Neural cell (in vitro differentiated cells): Measurements from ENCODE around the gene HDAC10.

Experiments used
- EP300 ChIP-seq: fragments of 450-650 bp; conservative IDR thresholded peaks from 2 replicates; pipeline ENCODE4 v1.6.1; 2014; ENCODE audit warnings: antibody characterized with exemption, mild to moderate bottlenecking, moderate library complexity; ENCODE audit not compliant: poor library complexity, severe bottlenecking
- EZH2 ChIP-seq: fragments of 200-600, 300-800 bp; shearing (Covaris generic), sonication (generic); IDR thresholded peaks from 2 replicates; pipeline ENCODE4 v1.6.1; 2014; ENCODE audit warnings: antibody characterized with exemption, low read length, borderline replicate concordance, mild to moderate bottlenecking; ENCODE audit not compliant: insufficient read depth, poor library complexity, severe bottlenecking
- POLR2AphosphoS5 ChIP-seq: IDR thresholded peaks from 2 replicates; pipeline ENCODE4 v1.6.1; 2012
- SMC3 ChIP-seq: fragments of 450-650 bp; conservative IDR thresholded peaks from 2 replicates; pipeline ENCODE4 v1.6.1; 2014; ENCODE audit warnings: antibody characterized with exemption, mild to moderate bottlenecking, moderate library complexity; ENCODE audit not compliant: poor library complexity
- TAF1 ChIP-seq: IDR thresholded peaks from 2 replicates; pipeline ENCODE4 v1.6.1; 2012; ENCODE audit warnings: low read depth
- TF ChIP-seq, protein P1 (sequence below): fragments of 450-650 bp; IDR thresholded peaks from 2 replicates; pipeline ENCODE4 v1.5.1; 2014; ENCODE audit warnings: antibody characterized with exemption, mild to moderate bottlenecking, moderate library complexity; ENCODE audit not compliant: poor library complexity, severe bottlenecking
- TF ChIP-seq, protein P2 (sequence below): IDR thresholded peaks from 2 replicates; pipeline ENCODE4 v1.6.1; 2012; ENCODE audit warnings: borderline replicate concordance

DNA sequence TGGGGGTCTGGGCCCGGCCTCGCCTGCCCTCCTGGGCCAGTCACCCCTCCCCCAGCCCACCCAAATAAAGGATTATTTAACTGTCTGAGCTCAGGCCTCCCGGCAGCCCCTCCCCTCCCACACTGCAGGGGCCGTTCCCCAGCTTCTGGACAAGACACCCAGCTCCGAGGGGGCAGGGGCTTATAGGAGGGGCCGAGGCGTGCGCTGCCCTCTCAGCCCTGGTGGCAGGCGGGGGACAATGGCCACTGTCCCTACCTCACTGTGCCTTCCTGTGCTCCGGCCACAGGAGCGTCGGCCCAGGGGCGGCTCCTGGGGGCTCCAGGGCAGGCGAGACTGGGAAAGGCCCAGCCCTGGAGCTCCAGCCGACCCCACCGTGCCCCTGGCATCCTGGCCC, 52.4 kb downstream of the HDAC10 start:
- TF ChIP-seq POLR2AphosphoS5, result no peak
- TF ChIP-seq, protein P1, sequence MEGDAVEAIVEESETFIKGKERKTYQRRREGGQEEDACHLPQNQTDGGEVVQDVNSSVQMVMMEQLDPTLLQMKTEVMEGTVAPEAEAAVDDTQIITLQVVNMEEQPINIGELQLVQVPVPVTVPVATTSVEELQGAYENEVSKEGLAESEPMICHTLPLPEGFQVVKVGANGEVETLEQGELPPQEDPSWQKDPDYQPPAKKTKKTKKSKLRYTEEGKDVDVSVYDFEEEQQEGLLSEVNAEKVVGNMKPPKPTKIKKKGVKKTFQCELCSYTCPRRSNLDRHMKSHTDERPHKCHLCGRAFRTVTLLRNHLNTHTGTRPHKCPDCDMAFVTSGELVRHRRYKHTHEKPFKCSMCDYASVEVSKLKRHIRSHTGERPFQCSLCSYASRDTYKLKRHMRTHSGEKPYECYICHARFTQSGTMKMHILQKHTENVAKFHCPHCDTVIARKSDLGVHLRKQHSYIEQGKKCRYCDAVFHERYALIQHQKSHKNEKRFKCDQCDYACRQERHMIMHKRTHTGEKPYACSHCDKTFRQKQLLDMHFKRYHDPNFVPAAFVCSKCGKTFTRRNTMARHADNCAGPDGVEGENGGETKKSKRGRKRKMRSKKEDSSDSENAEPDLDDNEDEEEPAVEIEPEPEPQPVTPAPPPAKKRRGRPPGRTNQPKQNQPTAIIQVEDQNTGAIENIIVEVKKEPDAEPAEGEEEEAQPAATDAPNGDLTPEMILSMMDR, result no peak
- TF ChIP-seq EZH2, result no peak
- TF ChIP-seq TAF1, result no peak
- no peak for TF ChIP-seq SMC3
- TF ChIP-seq, protein P2, sequence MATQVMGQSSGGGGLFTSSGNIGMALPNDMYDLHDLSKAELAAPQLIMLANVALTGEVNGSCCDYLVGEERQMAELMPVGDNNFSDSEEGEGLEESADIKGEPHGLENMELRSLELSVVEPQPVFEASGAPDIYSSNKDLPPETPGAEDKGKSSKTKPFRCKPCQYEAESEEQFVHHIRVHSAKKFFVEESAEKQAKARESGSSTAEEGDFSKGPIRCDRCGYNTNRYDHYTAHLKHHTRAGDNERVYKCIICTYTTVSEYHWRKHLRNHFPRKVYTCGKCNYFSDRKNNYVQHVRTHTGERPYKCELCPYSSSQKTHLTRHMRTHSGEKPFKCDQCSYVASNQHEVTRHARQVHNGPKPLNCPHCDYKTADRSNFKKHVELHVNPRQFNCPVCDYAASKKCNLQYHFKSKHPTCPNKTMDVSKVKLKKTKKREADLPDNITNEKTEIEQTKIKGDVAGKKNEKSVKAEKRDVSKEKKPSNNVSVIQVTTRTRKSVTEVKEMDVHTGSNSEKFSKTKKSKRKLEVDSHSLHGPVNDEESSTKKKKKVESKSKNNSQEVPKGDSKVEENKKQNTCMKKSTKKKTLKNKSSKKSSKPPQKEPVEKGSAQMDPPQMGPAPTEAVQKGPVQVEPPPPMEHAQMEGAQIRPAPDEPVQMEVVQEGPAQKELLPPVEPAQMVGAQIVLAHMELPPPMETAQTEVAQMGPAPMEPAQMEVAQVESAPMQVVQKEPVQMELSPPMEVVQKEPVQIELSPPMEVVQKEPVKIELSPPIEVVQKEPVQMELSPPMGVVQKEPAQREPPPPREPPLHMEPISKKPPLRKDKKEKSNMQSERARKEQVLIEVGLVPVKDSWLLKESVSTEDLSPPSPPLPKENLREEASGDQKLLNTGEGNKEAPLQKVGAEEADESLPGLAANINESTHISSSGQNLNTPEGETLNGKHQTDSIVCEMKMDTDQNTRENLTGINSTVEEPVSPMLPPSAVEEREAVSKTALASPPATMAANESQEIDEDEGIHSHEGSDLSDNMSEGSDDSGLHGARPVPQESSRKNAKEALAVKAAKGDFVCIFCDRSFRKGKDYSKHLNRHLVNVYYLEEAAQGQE, result no peak
- TF ChIP-seq EP300, result no peak
